Non-pigmented ciliary epithelial cell (primary cell): ENCODE data around the gene TPD52L2.

Experiments
- DNase-seq: peaks from one replicate; pipeline ENCODE4 v3.0.0-alpha.2; 2010; ENCODE audit warnings: low read depth

The TPD52L2 gene

DNA sequence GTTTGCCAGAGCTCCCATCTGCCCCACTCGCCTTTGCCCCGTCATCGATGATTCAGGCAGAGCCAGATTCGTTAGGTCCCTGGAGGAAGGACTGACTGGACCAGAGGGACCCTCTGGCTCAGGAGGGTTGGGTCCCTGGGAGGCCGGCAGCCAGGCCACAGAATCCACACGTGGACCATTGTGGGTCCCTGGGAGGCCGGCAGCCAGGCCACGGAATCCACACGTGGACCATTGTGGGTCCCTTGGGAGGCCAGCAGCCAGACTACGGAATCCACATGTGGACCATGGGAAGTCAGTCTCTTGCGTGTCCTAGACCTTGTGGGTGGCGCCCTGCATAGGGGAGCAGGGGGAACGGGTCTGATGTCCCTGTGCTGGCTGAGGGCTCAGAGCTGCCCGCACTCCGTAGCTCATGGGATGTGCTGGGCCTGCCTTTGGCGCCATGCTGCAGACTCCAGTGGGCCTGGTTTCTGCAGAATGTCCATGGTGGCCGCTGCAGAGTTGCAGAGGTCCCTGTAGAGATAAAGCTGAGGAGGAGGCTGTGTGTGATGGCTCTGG is 67.6 kb downstream of the TPD52L2 start:
- DNase-seq = no peak

DNA sequence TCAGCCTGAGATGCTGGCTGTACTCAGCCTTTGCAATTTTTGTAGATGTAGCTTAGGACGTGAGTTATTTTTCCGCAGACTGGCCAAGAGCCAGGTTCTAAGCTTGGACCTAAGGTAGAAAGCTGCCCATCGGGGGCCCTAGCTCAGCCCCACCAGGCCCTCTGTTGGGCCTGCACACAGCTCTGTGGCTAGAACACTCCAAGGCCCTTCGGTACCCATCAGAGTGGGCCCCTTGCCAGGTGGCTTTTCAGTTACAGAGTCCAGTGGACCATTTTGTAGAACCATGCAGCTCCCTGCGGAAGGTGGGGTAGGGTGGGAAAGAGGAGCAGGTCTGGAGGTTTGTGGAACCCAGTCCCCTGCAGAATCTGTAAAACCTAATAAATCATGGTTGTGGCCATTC is 68.6 kb downstream of the TPD52L2 start:
- DNase-seq = no peak

DNA sequence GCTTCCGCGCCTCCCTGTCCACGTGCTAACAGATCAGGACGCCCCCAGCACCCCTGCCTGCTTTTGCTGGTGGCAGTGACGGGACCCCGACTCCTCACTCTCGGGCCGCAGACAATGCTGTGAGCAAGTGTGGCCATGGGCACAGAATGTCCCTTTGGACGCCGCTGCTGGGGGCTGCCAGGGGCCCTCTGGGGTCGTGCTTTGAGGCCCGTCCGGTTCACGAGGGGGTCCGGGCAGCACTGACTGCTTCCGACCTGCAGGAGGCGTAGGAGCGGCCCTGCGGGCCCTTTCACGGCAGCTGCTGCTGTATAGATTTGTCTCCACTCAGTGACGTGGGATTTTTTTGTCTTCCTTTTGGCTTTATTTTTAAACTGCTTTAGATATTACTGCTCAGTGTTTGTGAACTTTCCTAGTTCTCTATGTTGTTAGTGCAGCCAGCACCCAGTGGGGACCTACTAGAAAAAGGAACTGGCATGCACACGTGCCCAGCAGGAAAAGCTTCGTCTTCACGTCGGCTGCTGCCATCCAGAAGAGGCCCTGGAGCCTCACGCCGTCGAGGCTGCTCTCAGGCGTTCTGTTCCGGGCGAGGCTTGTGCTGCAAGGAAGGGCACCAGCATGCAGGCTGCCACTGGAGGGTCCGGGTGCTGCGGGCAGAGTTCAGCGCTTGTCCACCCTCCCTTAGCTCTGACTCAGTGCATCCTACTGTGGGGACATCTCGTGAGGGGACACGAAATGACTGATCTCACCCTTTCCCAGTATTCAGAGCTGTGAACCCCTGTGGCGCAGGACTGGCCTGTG is 69.4 kb downstream of the TPD52L2 start:
- no peak for DNase-seq

DNA sequence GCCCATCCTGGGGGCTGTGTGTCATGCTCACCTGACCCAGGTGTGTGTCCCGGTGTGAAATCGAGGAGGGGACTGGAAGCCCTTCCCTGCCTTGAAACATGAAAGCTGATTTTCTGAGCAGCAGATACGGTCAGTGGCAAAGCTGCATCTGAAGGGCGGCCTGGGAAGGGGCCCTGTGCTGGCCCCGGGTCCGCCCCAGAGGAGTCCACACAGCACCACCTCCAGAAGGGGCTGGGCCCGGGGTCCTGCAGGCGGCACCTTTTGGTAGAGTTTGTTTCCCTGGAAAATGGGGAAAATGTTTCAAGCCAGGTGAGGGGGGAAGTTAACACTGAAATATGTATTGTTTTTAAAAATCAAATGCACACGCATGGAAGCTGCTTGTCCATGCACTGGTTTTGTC is 70.4 kb downstream of the TPD52L2 start:
- no peak for DNase-seq

DNA sequence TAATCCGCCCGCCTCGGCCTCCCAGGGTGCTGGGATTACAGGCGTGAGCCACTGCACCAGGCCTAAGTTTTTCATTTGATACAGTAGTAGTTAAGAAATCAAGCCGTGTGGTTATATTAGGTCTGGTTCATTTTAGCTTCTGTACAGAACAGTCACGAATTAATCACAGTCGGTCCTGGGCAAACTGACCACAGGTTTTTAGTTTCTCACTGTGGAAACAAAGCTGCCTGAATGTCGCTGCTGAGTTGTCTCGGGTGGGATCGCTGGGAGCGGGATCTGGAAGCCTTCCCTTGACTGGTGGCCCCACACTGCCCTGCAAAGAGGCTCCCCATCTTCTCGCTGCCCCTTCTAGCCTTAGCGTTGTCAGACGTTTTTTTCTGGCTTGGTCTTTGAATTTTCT is 72.5 kb downstream of the TPD52L2 start:
- no peak for DNase-seq

DNA sequence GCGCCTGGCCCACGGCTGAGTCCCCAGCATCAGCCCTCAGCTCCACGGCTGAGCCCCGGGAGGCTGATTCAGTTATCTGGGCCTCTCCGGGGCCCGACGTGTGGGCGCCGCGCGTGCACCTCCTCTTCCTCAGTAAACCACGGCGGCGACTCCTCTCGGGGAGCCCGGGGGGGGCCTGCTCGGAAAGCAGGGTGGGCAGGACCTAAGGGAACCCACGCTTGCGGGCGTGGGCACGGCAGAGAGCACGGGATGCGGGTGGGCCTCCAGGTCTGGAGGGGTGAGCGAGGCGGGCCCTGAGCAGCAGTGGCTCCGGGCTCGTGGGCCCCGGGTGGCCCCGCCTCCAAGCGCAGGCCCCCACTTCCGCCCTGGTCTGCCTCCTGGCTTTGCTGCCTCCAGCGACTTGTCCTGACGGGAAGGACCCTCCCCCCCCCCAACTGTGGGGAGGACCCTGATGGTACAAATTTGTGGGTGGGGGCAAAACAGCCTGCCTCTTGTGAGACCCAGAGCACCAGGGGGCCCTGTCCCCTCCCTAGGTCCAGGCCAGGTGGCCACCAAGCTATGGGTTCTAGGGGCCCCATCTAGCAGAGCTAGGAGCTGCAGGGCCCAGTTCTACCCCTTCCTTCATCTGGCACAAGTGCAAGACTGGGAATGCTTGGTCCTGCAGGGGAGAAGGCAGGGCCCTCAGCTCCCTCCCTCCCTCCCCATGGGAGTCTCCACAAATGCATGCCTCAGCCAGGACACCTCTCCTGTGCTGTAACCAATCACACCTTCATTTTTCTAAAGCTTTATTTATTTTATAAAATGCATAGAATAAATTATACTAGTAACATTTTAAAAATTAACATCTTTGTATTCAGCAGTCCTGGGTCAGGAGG is 74.2 kb downstream of the TPD52L2 start:
- DNase-seq = no peak

DNA sequence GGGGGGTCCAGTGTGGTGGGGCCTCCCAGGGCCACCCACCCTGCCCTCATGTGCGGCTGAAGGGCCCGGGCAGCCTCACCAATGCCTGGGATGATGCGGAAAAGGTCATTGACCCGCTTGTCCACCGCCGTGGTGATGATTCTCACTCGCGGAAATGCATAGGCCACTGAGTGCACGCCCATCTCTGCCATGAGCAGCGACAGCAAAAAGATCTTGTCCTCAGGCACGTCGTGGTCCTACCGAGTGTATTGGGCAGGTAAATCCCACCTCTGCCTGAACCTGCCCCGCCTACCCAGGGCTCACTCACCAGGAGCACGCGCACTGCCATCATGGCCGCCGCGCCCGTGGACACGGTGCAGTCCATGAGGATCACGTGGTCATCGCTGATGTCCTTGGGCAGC is 75.0 kb downstream of the TPD52L2 start:
- no peak for DNase-seq

DNA sequence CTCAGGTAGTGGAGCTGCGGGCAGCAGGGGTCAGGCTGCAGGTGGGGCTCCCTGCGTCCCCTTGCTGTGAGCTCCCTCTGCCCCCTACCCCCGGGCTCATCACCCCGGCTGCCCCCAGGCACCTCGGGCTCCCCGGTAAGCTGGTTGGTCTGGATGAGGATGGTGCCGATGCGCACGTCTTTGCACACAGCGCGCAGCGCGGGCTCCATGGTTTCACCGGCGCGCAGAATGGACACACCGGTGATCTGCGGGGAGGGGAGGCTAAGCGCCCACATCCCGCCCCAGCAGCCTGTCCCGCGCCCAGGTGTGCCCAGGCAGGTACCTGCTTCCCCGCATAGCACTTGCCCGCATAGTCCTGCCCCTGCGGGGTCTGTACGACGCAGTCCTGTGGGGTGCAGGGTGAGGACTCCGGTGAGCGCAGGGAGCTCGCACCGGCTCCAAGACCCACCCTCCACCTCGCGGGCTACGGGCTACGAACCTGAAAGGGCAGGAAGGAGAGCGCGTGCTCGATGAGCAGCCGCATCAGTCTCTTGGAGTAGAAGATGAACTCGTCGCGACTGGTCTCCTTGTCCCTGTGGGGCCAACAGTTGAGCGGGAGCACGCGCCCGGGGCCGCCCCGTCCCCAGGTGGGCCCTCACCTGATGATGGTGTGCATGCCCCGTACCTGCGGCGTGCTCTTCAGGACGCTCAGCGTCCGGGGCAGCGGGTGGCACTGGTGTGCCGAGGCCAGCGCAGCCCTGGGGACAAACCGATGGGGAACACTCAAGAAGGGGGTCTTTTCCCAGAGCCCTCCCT is 75.6 kb downstream of the TPD52L2 start:
- DNase-seq = no peak
